Measurements from ENCODE around the gene ETV2.
"Not testable (repeated sequence)": the region's sequence is repeated elsewhere in the genome, so short reads cannot be mapped to it uniquely, and the experiment has no call there.

Gene ETV2

DNA sequence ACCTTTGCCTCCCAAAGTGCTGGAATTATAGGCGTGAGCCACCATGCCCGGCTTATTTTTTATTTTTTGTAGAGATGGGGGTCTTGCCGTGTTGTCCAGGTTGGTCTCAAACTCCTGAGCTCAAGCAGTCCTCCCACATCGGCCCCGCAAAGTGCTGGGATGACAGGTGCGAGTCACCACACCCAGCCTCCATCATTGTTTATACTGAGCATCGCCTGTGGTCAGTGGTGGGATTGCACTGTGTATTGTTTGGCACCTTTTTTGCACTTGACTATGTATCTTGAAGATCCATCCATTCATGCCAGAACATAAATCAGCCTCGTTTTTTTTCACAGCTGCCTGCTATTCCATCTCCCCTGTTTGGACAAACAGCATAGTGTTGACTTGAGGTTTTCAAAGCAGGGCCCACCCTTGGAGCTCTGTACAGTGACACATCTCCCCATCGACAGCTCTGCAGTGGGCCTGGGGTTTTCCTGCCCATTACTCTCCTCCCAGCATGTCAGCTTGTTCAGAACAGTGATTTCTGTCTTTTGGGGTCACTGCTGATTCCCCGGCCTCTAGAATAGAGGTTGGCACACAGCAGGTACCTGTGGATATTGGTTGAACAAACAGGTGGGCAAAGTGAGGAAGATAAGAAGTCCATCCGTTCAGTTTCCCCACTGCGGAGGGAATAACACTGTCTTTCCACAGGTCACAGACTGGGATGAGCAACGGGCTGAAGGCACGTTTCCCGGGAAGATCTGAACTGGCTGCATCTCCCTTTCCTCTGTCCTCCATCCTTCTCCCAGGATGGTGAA lies 16.6 kb downstream of the ETV2 start:
- no peak for DNase-seq (ENCODE audit: low read depth in 2 of 2)

DNA sequence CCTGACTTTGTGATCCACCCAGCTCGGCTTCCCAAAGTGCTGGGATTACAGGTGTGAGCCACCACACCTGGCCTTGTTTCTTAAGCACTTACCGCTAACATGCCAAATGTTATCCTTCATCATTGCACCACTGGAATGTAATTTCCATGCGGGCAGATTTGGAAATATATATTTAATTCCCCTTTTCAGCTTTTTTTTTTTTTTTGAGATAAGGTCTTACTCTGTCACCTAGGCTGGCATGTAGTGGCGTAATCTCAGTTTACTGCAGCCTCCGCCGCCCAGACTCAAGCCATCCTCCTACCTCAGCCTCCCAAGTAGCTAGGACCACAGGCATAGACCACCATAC lies 20.4 kb downstream of the ETV2 start:
- no peak for DNase-seq (ENCODE audit: low read depth in 2 of 2)

DNA sequence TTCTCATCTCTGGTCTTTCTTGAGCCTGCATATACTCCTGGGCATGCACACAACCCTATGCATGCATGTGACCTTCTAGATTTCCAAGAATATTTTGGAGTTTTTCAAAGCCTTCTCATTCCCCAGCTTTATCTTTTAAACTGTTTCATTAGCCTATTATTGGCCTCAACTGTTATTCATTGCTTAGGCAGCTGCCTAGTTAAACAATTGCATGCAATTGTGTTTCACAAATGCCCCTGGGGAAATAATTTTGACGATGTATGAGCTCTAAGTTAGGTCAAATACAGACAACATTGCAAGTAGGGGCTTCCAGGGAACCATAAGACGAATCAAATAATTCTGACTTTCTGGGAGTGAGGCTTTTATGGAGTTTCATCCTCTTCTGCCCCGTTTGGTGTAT lies 22.4 kb downstream of the ETV2 start:
- no peak for DNase-seq (ENCODE audit: low read depth in 2 of 2)

DNA sequence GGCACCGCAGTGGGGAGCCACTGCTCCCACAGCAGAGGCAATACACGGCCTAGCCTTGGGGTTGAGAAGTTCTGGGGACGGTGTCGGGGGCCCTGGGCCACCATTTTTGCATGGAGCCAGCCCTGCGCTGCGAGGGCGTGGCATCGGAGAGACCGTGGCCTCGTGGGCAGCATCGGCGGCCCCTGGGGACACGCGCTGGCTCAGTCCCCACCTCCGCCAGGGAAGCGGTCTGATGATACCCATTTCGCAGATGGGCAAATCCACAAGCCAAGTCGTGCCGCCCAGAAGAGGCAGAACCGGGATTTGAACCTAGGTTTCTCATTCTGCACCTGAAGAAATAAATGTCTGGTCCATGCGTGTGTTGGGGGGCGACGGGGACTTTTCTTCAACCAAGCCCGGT lies 23.6 kb downstream of the ETV2 start:
- no peak for DNase-seq (ENCODE audit: low read depth in 2 of 2)

DNA sequence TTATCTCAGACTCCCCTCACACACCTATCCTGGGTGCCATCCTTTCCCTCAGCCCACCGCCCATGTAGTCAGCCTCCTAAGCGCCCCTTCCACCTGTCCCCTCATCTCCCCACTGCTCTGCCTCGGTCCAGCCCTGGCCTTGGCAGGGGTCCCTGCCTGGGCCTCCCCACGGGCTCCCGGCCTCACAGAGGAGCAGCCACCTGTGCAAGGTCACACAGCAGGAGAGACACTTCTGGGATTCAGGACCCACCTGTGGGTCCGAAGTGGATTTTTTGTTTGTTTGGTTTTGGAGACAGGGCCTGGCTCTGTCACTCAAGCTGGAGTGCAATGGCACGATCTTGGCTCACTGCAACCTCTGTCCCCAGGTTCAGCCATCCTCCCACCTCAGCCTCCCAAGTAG lies 24.1 kb downstream of the ETV2 start:
- DNase-seq (ENCODE audit: low read depth in 2 of 2): no peak

DNA sequence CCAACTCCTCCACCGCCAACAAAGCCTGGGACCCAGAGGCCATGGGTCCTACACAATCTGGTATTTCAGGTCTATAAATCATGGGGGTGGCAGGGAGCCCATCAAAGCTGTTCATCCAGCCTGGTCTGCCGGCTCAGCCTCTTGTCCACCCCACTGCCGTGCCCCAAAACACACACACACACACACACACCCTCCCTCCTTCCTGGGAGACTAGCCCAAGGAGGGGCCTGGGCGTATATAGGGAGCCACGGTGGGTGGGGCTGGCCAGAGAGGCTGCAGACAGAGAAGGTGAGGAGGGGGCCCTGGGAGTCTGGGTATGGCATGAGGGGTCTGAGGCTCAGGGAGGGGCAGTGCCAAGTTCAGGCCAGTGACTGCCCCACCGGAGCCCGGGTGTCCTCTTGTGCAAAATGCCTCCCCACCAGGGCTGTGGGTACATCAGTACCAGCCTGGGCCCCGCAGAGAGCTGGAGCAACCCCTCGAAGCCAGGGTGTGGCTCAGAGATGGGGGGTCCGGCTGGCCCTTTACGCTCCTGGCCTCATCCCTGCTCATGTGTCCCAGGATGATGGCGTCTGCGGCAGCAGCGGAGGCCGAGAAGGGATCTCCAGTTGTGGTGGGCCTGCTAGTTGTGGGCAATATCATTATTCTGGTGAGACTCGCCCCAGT lies 24.8 kb downstream of the ETV2 start, which contains the start of gene UPK1A:
Gene UPK1A (plus strand): TSS at position 267 of the 663 bp plus-strand sequence. CDS start 296 bp downstream, at position 563.
- DNase-seq (ENCODE audit: low read depth in 2 of 2): no peak

DNA sequence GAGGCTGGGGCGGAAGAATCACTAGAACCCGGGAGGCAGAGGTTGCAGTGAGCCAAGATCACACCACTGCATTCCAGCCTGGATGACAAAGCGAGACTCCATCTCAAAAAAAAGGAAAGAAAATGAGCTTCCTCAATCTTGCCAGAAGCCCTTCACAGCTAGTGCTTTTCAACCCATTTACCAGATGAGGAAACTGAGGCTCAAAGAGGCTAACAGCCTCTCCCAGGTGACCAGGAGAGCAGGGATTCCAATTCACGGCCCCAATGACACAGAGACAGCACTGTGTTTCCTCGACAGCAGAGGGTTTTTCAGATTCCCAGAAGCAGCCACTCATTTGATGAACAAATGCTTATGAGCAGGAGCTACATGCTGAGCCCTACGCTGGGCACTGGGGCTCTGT lies 28.0 kb downstream of the ETV2 start:
- no peak for DNase-seq (ENCODE audit: low read depth in 2 of 2)

DNA sequence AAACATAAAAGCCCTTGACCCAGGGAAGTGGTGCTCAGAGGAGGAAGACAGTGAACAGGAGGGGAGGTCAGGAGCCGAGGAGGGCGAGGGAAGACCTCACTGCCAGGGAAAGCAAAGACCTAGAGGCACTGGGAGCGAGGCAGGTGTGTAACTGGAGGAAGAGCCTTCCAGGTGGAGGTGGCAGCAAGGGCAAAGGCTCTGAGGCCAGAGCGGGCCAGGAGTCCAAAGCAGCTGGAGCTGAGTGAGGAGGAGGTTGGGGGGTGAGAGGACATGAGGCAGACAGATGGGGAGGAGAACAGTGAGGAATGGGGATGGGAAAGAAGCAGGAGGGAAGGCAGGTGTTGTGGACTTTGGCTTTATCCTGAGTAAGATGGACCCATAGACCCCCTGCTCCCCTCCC lies 28.4 kb downstream of the ETV2 start:
- no peak for DNase-seq (ENCODE audit: low read depth in 2 of 2)

DNA sequence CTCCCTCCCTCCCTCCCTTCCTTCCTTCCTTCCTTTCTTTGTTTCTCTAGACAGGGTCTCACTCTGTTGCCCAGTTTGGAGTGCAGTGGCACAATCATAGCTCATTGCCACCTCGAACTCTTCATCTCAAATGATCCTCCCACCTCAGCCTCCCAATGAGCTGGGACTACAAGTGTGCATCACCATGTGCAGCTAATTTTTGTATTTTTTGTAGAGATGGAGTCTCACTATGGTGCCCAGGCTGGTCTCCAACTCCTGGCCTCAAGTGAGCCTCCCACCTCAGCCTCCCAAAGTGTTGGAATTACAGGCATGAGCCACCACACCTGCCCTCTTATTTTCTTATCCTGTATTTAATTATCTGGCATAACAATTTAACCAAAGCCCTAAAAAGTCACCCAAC lies 29.1 kb downstream of the ETV2 start:
- no peak for DNase-seq (ENCODE audit: low read depth in 2 of 2)

DNA sequence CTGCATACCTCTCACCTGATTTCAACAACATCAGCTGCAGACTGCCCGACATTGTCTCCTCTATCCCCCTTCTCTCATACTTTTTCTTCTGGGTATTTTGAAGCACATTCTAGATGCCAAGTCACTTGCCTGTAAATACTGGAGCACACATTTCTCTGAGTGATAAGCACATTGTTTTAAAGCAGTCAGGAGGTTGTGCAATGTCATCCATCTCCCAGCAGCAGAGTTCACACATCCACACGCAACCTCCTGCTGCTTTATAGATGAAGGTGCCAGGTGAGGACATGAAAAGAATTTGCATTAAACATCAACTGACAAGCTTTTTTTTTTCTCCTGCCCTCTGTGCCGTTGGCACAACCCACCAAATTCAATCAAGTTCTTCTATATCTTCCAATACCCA lies 30.3 kb downstream of the ETV2 start:
- no peak for DNase-seq (ENCODE audit: low read depth in 2 of 2)

DNA sequence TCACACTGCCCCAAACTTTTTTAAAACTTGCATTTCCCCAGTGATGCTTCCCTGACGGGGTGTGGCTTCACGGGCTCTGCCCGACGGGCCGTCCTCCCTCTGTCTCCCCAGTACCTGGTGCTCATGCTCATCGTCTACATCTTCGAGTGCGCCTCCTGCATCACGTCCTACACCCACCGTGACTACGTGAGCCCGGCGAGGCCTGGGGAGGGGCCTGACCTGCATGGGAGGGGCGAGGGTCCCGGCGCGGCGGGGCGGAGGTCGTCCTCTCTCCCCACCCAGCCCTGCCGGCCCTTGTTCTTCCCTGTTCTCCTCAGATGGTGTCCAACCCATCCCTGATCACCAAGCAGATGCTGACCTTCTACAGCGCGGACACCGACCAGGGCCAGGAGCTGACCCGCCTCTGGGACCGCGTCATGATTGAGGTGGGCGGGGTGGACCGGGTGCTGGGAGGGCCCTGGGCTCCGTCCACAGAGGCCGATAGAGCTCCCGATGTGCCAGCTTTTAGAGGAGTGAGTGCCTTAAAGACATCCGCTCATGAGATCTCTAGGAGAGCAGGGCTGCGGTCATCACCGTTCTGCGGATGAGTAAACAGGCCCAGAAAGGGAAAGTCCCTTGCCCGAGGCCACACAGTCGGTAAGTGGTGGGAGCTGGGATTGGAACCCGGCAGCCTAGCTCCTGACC lies 31.7 kb downstream of the ETV2 start:
- peak; percentile 26 to 27 for DNase-seq (ENCODE audit: low read depth in 2 of 2)

DNA sequence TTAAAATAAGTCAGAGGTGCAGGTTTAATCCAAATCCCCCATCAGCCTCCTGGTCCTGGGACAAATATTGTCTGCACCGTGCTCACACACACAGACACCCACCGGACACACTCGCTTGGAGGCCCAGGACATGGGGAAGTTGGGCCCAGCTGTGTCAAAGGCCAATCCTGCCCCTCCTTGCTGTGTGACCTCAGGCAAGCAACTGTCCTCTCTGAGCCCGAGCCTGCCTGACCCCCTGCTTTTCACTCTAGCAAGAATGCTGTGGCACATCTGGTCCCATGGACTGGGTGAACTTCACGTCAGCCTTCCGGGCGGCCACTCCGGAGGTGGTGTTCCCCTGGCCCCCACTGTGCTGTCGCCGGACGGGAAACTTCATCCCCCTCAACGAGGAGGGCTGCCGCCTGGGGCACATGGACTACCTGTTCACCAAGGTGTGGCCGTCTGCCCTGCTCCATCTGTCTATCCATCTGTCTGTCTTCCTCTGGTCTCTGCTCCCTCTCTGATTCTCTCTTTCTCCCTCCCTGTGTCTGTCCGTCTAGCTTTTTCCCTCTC lies 34.1 kb downstream of the ETV2 start:
- no peak for DNase-seq (ENCODE audit: low read depth in 2 of 2)

DNA sequence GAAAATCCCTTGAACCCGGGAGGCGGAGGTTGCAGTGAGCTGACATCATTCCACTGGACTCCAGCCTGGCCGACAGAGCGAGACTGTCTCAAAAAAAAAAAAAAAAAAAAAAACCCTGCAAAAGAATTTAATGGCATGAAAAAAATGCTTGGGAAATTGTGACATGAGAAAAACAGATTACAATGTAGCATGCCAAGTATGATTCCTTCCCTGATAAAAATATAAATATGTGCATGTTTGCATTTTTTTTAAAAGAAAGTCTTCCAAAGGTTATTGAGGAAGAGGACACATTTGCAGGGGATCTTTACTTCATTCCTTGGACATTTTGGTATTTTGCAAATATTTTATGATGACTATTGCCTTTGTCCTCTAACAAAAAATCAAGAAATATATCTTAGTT lies 48.3 kb downstream of the ETV2 start:
- no peak for DNase-seq (ENCODE audit: low read depth in 2 of 2)

DNA sequence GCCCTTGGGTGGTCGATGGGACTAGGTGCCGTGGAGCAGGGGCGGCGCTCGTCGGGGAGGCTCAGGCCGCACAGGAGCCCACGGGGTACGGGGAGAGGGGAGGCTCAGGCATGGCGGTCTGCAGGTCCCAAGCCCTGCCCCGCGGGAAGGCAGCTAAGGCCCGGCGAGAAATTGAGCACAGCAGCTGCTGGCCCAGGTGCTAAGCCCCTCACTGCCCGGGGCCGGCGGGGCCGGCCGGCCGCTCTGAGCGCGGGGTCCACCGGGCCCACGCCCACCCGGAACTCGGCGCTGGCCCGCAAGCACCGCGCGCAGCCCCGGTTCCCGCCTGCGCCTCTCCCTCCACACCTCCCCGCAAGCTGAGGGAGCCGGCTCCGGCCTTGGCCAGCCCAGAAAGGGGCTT lies 49.6 kb downstream of the ETV2 start:
- not testable (repeated sequence) for DNase-seq (ENCODE audit: low read depth in 2 of 2)

DNA sequence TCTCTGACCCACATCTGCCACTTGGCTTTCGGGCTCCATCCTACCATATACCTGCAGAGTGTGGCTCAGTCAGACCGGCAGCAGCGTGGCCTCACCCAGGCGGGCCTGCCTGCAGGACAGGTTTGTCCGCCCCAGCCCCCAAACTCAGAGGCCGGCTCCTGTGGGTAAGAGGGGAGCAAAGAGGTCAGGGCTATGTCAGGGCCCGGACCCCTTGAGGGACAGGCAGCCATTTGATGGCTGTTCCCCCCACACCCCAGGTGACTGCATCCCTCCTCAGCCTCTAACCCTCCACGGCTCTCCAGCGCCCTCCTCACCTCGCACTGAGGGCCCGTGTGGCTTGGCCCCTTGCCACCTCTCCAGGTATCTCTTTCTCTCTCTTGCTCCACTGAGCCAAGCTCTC lies 50.5 kb downstream of the ETV2 start:
- no peak for DNase-seq (ENCODE audit: low read depth in 2 of 2)

DNA sequence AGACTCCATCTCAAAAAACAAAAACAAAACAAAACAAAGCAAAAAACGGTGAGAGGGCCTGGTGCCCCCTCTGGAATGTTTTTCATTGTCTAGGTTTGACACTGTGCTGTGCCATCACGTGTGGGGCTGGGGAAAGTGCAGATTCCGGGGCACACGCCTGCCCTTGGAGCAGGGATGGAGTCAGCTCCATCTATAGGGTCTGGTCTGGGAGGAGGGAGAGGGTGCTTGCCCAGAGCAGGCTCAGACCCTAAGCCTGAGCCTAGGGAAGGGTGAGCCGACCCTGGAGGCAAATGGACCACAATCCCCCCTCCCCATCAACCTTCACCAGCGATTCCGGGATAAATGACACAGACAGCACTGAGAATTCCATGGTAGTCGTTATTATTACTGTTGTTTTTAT lies 51.9 kb downstream of the ETV2 start:
- DNase-seq (ENCODE audit: low read depth in 2 of 2): no peak

DNA sequence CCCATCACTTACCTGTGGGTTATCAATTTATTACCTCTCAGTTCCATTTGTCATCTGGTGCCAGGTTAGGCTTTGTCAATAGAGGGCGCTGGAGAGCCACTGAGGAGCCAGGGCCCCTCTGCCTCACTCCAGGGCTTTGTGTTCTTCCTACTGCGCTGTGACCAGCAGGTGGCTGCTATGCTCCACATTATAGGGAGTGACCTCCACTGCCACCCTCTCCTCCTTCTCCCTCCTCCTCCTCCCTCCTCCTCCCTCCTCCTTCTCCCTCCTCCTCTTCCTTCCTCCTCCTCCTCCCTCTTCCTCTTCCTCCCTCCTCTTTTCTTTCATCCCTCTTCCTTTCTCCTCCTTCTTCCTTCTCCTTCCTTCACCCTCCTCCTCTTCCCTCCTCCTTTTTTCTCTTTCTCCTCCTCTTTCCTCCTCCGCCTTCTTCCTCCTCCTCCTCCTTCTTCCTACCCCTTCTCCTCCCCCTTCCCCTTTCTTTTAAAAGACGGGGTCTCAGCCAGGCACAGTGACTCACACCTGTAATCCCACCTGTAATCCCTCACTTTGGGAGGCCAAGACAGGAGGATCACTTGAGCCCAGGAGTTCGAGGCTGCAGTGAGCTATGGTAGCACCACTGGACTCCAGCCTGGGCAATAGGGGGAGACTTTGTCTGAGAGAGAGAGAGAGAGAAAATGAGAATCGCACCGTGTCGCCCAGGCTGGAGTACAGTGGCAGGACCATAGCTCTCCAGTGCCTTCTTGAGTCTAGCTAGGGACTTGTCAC lies 52.5 kb downstream of the ETV2 start:
- DNase-seq (ENCODE audit: low read depth in 2 of 2): peak; percentile 90 to 93

All from activated CD4-positive, alpha-beta T cell treated with anti-CD3 and anti-CD28 coated beads for 24 hours (primary cell).